ENCODE measurements around the gene ZBTB7C.

The ZBTB7C gene

GRCh38 chr18:48417985-48418384 is 8.8 kb upstream of the ZBTB7C start:
- DNase-seq: no peak

- DNase-seq: no peak
These were observed 4.2 kb upstream of the ZBTB7C start for GRCh38 chr18:48413342-48413741.

GRCh38 chr18:48412339-48412929 is 3.3 kb upstream of the ZBTB7C start:
- DNase-seq: peak; percentile 16

- peak; percentile 64 for DNase-seq
These were observed 1.1 kb upstream of the ZBTB7C start for GRCh38 chr18:48410095-48410920.

DNA sequence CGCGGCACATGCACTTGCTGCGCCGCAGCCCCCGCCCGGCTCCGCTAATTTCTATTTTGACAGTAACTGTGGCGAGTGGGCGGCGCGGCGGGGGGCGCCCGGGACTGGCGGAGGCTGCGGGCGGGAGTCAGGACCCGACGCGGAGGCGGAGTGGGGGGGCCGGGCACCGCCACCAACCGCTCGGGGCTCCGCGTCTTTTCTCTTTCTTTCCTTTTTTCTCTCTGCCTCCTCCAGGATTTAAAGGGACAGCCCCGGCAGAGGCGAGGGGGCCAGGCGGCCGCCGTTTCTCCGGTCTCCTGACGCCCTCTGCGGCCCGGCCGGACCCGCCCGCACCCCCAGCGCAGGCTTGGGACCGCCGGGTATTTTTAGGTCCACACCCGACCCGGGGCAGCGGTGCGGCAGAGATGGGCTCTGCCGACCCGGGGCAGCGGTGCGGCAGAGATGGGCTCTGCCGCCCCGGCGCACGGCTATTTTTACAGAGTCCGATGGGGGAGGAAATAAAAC is 460 bp upstream of the ZBTB7C start:
- peak; percentile 11 for DNase-seq

GRCh38 chr18:48408111-48408726 is 964 bp downstream of the ZBTB7C start:
- DNase-seq: no peak

DNA sequence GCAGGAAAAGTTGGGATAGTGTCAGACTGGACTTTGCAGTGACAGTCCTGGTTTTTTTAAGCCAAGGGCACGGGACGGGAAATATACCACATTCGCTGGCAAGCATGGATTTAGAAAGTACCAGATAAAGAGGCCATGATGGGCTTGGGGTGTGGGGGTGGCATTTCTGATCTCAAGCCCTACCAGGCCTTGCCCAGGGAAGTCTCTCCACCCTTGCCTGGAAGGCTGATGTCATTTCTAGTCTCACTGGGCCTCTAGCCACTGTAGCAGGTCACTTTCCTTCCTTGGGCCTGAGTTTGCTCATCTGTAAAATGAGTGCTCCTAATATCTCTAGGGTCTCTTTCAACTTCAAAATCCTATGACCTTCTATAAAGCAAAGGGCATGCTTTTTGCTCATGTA is 1.8 kb downstream of the ZBTB7C start:
- DNase-seq: no peak

DNA sequence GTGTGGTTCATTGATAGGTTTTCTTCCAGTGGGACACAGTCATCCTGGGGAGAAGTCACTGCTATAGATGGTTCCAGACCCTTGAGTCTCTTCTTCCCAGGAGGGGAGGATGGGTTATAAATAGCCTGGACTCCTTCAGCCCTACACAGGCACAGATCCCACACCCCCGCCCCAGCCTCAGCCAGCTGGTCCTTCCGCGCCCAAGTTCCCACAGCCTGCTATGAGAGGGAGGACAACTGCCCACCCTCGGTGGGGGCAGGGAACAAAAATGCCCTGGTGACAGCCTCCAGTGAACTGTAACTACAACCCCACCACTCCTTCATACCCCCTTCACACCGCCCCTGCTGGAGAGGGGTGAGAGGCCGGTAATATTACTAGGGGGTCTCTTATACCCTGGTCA is 3.2 kb downstream of the ZBTB7C start:
- no peak for DNase-seq

DNA sequence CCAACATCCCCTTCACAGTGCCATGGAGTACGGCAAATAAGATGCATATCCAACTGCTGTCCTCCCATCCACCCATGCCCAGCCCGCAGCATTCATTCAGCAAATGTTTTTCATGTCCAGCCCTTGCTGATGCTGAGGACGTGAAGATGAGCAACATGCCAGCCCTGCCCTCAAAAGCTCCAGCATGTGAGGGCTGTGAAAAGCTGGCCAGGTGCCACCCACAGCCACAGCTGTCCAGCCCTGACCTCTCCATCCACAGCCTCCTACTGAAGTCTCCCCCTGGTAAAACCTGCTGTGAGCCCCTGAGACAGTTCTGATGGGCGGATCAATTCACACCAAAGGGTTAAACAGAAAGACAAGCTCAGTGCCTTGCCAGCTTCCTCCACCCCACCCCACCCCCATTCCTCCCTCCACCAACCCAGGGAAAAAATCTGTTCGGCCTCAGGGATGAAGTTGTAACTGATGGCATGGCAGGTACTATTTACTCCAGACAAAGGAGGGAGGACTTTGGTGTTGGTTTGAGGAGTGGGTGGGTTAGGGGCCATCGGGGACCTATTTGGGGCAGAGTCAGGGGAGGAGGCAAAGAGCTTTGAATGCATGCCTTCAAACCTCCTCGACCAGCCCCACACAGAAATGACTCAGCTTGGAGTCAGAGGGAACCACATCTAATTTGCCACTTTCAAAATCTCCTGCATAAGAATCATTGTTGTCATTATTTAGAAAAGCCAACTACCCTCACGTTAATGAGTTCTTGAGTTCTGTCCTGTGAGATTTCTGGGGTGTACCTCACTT is 4.3 kb downstream of the ZBTB7C start:
- no peak for DNase-seq

DNA sequence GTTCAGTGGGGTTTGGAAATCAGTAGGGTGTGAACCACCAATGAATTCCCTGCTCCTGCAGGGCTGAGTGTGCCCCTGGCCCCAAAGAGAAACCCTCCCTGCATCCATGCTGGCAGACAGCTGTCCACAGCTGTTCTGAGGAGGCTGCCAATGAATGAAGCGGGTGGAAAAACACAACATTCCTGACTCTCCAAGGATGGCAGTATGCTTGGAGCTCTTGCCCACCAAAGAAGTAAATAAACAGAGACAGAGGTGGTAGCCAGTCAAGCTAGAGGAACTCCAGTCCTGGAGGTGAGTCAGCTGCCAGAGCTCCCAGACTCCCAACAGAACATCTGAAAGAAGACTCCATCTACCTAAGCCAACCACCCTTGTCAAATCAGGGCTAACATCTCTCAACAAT is 6.2 kb downstream of the ZBTB7C start:
- no peak for DNase-seq

DNA sequence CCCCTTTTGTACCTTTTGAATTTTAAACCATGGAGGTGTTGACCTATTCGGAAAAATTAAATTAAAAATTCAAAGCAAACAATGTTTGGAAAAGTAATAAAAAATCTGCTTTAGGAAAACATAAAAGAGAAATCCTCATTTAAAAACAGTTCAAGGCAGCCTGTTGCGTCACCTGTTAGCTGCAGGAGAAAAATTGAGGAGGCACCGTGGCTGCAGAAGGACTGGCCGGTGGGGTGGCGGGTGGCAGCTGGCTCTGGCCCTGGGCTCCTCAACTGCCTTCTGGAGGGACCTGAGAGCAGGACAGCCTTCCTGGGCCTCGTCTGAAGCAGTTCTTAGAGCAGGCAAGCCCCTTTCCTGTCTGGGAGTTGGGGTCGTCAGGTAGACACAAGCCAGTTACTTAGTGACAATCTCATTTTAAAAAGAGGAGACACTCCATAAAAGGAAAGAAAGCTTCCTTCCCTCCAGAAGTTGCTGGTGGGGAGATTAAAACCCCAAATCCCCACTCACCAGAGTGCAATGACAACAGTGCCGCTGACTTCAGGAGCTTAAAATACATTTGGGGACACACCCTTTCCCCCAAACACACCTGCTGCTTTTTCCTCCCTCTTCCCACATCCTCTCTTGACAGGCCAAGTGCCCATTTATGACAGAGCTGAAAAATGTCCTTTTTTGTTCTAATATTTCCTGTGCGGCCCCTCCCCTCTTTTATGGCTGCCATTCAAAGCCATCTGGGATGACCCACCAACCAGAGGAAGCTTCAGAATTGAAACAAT is 9.7 kb downstream of the ZBTB7C start:
- no peak for DNase-seq

- no peak for DNase-seq
These were observed 11.1 kb downstream of the ZBTB7C start for GRCh38 chr18:48398074-48398473.

DNA sequence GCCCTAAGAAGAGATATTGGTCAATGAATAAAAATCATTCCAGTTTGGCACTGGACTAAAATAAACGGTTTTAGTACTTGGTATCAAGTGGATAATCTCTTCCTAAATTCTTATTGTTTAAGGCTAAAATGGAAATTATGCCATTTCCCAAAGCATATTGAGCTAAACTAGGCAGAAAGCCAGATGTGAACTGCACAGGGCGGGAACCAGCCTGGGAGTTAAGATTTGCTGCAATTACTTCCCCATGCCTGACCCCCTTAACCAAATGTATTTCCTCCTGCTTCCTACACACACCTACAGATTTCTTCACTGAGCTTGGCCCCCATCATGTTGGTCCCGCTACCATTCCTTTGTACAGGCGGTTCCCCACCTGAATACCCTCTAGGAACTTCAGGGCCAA is 12.2 kb downstream of the ZBTB7C start:
- DNase-seq: no peak

- no peak for DNase-seq
These were observed 12.6 kb downstream of the ZBTB7C start for GRCh38 chr18:48396561-48396960.

GRCh38 chr18:48395646-48396045 is 13.5 kb downstream of the ZBTB7C start:
- DNase-seq: no peak

GRCh38 chr18:48394176-48394575 is 15.0 kb downstream of the ZBTB7C start:
- no peak for DNase-seq

GRCh38 chr18:48393776-48394175 is 15.4 kb downstream of the ZBTB7C start:
- DNase-seq: no peak

GRCh38 chr18:48393170-48393569 is 16.0 kb downstream of the ZBTB7C start:
- no peak for DNase-seq

GRCh38 chr18:48392268-48392667 is 16.9 kb downstream of the ZBTB7C start:
- DNase-seq: no peak

DNA sequence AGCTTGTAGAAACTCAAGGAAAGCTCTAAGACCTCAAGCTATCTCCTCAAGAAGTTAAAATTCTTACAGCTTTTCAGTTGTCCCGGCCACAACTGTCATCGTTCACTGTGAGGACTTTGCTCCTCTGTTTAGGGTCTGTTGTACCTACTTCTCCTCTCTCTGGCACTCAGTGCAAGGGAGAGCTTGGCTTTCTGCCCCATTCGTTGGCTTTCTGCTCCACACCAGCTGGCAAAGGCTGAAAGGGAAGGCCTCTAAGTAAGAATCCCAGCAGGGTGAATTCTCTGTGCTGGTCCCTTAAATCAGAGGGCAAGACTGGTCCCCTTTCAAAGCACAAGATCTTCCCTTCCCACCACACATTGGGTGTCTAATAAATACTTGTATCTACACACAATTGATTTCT is 17.3 kb downstream of the ZBTB7C start:
- no peak for DNase-seq

- no peak for DNase-seq
These were observed 18.5 kb downstream of the ZBTB7C start for GRCh38 chr18:48390641-48391040.

DNA sequence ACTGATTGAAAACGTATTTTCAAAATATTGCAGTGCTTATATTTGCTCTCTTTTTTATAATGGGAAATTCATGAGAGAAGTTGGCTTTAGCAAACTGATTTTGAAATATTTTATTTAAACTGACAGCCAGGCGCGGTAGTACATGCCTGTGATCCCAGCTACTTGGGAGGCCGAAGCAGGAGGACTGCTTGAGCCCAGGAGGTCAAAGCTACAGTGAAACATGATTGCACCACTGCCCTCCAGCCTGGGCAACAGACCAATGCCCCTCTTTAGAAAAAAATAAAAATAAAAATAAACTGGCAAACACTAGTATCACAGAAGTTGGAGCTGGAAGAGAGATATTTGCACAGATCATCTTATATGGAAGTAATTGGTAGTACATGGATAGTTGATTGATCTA is 20.7 kb downstream of the ZBTB7C start:
- no peak for DNase-seq

Data from activated naive CD4-positive, alpha-beta T cell treated with anti-CD3 and anti-CD28 coated beads, Interleukin-2, amount 50 U/mL, for 16 hours (primary cell).